HepG2 (cell line): ENCODE results near the gene FAM131C. TPM values are rescaled to one million over a fixed set of nuclear protein-coding genes. Genes with fewer than 3 reads are reported as not detected.

ENCODE experiments used
- ATF3 ChIP-seq: sonication (generic); formaldehyde crosslinking; IDR thresholded peaks from 2 replicates; pipeline ENCODE4 v1.4.0; 2020; ENCODE audit warnings: missing genetic modification reagents
- CHCHD3 ChIP-seq: sonication (generic); formaldehyde crosslinking; IDR thresholded peaks from 2 replicates; pipeline ENCODE4 v1.8.0; 2022; ENCODE audit warnings: mild to moderate bottlenecking, missing genetic modification reagents, moderate library complexity
- FLYWCH1 ChIP-seq: sonication (generic); formaldehyde crosslinking; IDR thresholded peaks from 2 replicates; pipeline ENCODE4 v1.8.1; 2023; ENCODE audit warnings: mild to moderate bottlenecking, missing genetic modification reagents
- HOXA9 ChIP-seq: sonication (generic); formaldehyde crosslinking; IDR thresholded peaks from 2 replicates; pipeline ENCODE4 v1.8.1; 2022; ENCODE audit warnings: missing genetic modification reagents, mild to moderate bottlenecking, moderate library complexity, borderline replicate concordance
- LCORL ChIP-seq, 2 experiments: fragments of 450-650 bp in 1 of 2; sonication (generic) in 1 of 2; formaldehyde crosslinking in 1 of 2; IDR thresholded peaks; 2 replicates each; pipeline versions ENCODE4 v1.5.0 to v1.6.1; 2017 to 2020; ENCODE audit warnings: antibody characterized with exemption in 1 of 2, missing genetic modification reagents in 1 of 2
- NFE2L2 ChIP-seq: fragments of 150-350 bp; IDR thresholded peaks from 2 replicates; pipeline ENCODE4 v1.6.1; 2014; ENCODE audit warnings: low read length
- NONO ChIP-seq, 2 experiments: fragments of 450-650 bp in 1 of 2; sonication (generic) in 1 of 2; formaldehyde crosslinking in 1 of 2; IDR thresholded peaks in 1 of 2; conservative IDR thresholded peaks in 1 of 2; 2 replicates each; pipeline versions ENCODE4 v1.6.1 to v1.8.0; 2017 to 2022; ENCODE audit warnings: mild to moderate bottlenecking in 1 of 2, missing genetic modification reagents in 1 of 2, moderate library complexity in 1 of 2
- NR3C1 ChIP-seq: sonication (generic); formaldehyde crosslinking; IDR thresholded peaks from 2 replicates; pipeline ENCODE4 v1.4.0; 2020; ENCODE audit warnings: missing genetic modification reagents
- RCOR2 ChIP-seq: IDR thresholded peaks from 2 replicates; pipeline ENCODE4 v1.6.1; 2016; ENCODE audit warnings: missing biosample characterization, missing genetic modification reagents
- SATB2 ChIP-seq: sonication (generic); formaldehyde crosslinking; IDR thresholded peaks from 2 replicates; pipeline ENCODE4 v1.5.0; 2020; ENCODE audit warnings: missing genetic modification reagents
- TBL1XR1 ChIP-seq: fragments of 150-350 bp; IDR thresholded peaks from 2 replicates; pipeline ENCODE4 v1.6.1; 2014; ENCODE audit warnings: borderline replicate concordance, low read length; ENCODE audit not compliant: partially characterized antibody
- ZNF597 ChIP-seq: sonication (generic); formaldehyde crosslinking; IDR thresholded peaks from 2 replicates; pipeline ENCODE4 v1.5.0; 2020; ENCODE audit warnings: missing genetic modification reagents
- ZNF660 ChIP-seq: sonication (generic); formaldehyde crosslinking; IDR thresholded peaks from 2 replicates; pipeline ENCODE4 v1.5.1; 2020; ENCODE audit warnings: mild to moderate bottlenecking, low read depth, missing genetic modification reagents, borderline replicate concordance
- ZNF670 ChIP-seq: sonication (generic); formaldehyde crosslinking; IDR thresholded peaks from 2 replicates; pipeline ENCODE4 v1.8.0; 2022; ENCODE audit warnings: mild to moderate bottlenecking, missing genetic modification reagents, borderline replicate concordance
- ZNF768 ChIP-seq: sonication (generic); formaldehyde crosslinking; IDR thresholded peaks from 2 replicates; pipeline ENCODE4 v1.4.0; 2020; ENCODE audit warnings: missing genetic modification reagents
- ZNF816 ChIP-seq: sonication (generic); formaldehyde crosslinking; IDR thresholded peaks from 2 replicates; pipeline ENCODE4 v1.8.0; 2022; ENCODE audit warnings: missing genetic modification reagents, mild to moderate bottlenecking, borderline replicate concordance
- polyA plus RNA-seq, 8 experiments: library from polyadenylated mRNA; depleted of rRNA in 3 of 8; stranded (reverse) in 7 of 8; unstranded in 1 of 8; fragments of >200 nt; fragmentation: Illumina TruSeq in 4 of 8; extraction: Trizol in 4 of 8; gene quantifications; 2 replicates each; pipeline versions ENCODE4 v1.2.1 to v1.2.3, GENCODE V29; 2011 to 2016; ENCODE audit warnings: low read depth in 4 of 8, missing spikeins in 1 of 8, mixed read lengths in 1 of 8; ENCODE audit not compliant: insufficient read depth in 1 of 8
- total RNA-seq, 5 experiments: library from RNA; depleted of rRNA; stranded (reverse); fragments of >200 nt; fragmentation: Illumina TruSeq; extraction: Trizol; gene quantifications; 2 replicates each; pipeline ENCODE4 v1.2.3, GENCODE V29; 2016; ENCODE audit warnings: low read depth in 1 of 5
- TF ChIP-seq, protein P1 (sequence below): IDR thresholded peaks from 2 replicates; pipeline ENCODE4 v1.6.1; 2016; ENCODE audit warnings: mild to moderate bottlenecking
- TF ChIP-seq, protein P2 (sequence below): sonication (generic); formaldehyde crosslinking; IDR thresholded peaks from 2 replicates; pipeline ENCODE4 v1.8.0; 2022; ENCODE audit warnings: mild to moderate bottlenecking, missing genetic modification reagents, borderline replicate concordance
- TF ChIP-seq, protein P3 (sequence below): sonication (generic); formaldehyde crosslinking; IDR thresholded peaks from 2 replicates; pipeline ENCODE4 v1.4.0; 2020; ENCODE audit warnings: missing genetic modification reagents; ENCODE audit errors: not compliant biosample characterization
- TF ChIP-seq, protein P4 (sequence below): sonication (generic); formaldehyde crosslinking; IDR thresholded peaks from 2 replicates; pipeline ENCODE4 v1.4.0; 2020; ENCODE audit warnings: missing genetic modification reagents, borderline replicate concordance

The FAM131C gene
- total and polyA plus RNA-seq, 2 of the 13 experiments (the other 11 are each of a cell fraction or from before 2014, with no cell fraction given) = 0.07 TPM; not detected in 1

DNA sequence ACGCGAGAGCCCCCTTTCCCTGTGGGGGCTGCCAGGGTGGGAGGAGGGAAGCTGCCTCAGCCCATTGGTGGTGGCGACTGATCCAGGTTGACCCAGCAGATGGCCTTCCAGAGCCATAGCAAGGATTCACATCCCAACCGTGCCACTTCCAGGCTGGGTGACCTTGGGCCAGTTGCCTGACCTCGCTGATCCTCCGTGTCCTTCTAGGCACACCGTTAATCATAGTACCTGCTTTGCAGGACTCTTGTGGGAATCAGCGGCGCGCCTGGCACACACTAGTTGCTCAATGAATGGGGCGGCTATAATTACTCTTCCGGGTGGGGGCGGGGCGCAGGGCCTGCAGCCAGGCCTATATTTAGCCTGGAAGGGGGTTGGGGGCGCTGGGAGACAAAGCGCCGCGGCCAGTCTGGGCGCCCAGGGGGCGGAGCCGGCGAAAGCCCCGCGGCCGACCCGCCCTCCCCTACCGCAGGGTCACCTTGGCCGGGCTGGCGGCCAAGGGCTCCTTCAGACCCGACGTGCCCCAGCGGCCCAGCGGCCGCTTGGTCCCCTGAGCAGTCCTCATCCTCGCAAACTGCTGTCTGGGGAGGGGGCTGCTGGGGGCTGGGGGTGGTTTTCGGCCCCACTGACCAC lies 60.7 kb downstream of the FAM131C start (continued):
- TF ChIP-seq, protein P1, sequence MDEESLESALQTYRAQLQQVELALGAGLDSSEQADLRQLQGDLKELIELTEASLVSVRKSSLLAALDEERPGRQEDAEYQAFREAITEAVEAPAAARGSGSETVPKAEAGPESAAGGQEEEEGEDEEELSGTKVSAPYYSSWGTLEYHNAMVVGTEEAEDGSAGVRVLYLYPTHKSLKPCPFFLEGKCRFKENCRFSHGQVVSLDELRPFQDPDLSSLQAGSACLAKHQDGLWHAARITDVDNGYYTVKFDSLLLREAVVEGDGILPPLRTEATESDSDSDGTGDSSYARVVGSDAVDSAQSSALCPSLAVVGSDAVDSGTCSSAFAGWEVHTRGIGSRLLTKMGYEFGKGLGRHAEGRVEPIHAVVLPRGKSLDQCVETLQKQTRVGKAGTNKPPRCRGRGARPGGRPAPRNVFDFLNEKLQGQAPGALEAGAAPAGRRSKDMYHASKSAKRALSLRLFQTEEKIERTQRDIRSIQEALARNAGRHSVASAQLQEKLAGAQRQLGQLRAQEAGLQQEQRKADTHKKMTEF (CRISPR knock-in tag) = peak; percentile 38; the same call in 1 of the 2 replicates
- TF ChIP-seq NFE2L2 (no peak), HOXA9 (CRISPR knock-in tag) (no peak), NR3C1 (CRISPR knock-in tag) (no peak), SATB2 (CRISPR knock-in tag) (no peak), TBL1XR1 (no peak), ZNF660 (CRISPR knock-in tag) (no peak), ATF3 (CRISPR knock-in tag) (no peak), FLYWCH1 (CRISPR knock-in tag) (no peak), LCORL (IDR thresholded peaks at IDR 0.05) (no peak), LCORL (CRISPR knock-in tag; IDR thresholded peaks at IDR 0.05) (peak; percentile 56), ZNF768 (CRISPR knock-in tag) (peak; percentile 99), RCOR2 (peak; percentile 71; the same call in 1 of the 2 replicates), ZNF597 (CRISPR knock-in tag) (no peak), CHCHD3 (no peak), NONO (IDR thresholded peaks at IDR 0.05) (no peak), NONO (CRISPR knock-in tag; conservative IDR thresholded peaks at IDR 0.05) (no peak), ZNF670 (CRISPR knock-in tag) (0 out of 2 replicates have a peak, but pooled peaks have one; percentile 35), ZNF816 (CRISPR knock-in tag) (no peak)
- TF ChIP-seq, protein P2, sequence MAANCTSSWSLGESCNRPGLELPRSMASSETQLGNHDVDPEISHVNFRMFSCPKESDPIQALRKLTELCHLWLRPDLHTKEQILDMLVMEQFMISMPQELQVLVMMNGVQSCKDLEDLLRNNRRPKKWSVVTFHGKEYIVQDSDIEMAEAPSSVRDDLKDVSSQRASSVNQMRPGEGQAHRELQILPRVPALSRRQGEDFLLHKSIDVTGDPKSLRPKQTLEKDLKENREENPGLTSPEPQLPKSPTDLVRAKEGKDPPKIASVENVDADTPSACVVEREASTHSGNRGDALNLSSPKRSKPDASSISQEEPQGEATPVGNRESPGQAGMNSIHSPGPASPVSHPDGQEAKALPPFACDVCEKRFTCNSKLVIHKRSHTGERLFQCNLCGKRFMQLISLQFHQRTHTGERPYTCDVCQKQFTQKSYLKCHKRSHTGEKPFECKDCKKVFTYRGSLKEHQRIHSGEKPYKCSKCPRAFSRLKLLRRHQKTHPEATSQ (CRISPR knock-in tag) = no peak
- TF ChIP-seq, protein P3, sequence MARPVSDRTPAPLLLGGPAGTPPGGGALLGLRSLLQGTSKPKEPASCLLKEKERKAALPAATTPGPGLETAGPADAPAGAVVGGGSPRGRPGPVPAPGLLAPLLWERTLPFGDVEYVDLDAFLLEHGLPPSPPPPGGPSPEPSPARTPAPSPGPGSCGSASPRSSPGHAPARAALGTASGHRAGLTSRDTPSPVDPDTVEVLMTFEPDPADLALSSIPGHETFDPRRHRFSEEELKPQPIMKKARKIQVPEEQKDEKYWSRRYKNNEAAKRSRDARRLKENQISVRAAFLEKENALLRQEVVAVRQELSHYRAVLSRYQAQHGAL (CRISPR knock-in tag) = no peak
- TF ChIP-seq, protein P4, sequence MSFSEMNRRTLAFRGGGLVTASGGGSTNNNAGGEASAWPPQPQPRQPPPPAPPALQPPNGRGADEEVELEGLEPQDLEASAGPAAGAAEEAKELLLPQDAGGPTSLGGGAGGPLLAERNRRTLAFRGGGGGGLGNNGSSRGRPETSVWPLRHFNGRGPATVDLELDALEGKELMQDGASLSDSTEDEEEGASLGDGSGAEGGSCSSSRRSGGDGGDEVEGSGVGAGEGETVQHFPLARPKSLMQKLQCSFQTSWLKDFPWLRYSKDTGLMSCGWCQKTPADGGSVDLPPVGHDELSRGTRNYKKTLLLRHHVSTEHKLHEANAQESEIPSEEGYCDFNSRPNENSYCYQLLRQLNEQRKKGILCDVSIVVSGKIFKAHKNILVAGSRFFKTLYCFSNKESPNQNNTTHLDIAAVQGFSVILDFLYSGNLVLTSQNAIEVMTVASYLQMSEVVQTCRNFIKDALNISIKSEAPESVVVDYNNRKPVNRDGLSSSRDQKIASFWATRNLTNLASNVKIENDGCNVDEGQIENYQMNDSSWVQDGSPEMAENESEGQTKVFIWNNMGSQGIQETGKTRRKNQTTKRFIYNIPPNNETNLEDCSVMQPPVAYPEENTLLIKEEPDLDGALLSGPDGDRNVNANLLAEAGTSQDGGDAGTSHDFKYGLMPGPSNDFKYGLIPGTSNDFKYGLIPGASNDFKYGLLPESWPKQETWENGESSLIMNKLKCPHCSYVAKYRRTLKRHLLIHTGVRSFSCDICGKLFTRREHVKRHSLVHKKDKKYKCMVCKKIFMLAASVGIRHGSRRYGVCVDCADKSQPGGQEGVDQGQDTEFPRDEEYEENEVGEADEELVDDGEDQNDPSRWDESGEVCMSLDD (CRISPR knock-in tag) = no peak
